RPMI7951 (cell line): ENCODE measurements around the gene MVD. TPM values are rescaled to one million over a fixed set of nuclear protein-coding genes. Genes with fewer than 3 reads are reported as not detected.

Source experiments
- DNase-seq: peaks from one replicate; pipeline ENCODE4 v3.0.0-alpha.2; 2012; ENCODE audit warnings: low read depth
- total RNA-seq: library from RNA; depleted of rRNA; stranded (reverse); fragments of >200 nt; shearing (Covaris generic); gene quantifications from 2 replicates; pipeline ENCODE4 v1.2.3, GENCODE V29; 2014

MVD gene
- total RNA-seq, 1 experiment from 2014 or later = 27.8 TPM

DNA sequence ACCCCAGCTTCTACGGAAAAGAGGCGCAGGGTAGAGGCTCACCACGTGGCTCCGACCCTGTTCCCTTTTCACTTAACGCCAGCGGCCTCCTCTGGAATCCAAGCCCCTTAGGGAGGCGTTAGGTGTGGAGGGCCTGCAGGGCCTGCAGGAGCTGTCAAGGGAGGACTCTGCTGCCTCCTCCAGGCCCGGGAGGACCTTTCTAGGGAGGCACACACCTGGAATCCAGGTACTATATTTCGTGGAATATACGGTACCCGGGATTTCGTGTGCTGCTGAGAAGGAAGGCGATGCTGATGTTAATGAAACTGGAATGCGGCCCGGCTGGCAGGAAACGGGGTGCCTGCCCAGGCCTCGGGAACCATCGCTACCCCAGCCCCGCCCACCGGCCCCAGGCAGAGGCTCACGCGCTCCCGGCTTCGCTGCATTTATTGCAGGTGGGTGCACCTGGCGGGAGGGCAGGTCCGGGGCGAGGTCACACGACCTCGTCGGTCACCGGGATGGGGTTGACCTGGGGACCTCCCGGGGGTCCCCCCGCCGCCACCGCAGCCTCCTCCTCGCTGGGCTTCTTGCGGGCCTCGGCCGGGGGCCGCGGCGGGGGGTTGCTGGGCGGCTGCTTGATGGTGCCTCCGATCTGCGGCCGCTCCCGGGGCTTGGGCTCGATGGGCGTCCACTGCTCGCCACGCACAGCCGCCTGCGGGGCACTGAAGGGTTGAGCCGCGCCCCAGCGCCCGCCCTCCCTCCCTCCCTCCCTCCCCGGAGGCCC, 19.8 kb downstream of the MVD start:
- no peak for DNase-seq

DNA sequence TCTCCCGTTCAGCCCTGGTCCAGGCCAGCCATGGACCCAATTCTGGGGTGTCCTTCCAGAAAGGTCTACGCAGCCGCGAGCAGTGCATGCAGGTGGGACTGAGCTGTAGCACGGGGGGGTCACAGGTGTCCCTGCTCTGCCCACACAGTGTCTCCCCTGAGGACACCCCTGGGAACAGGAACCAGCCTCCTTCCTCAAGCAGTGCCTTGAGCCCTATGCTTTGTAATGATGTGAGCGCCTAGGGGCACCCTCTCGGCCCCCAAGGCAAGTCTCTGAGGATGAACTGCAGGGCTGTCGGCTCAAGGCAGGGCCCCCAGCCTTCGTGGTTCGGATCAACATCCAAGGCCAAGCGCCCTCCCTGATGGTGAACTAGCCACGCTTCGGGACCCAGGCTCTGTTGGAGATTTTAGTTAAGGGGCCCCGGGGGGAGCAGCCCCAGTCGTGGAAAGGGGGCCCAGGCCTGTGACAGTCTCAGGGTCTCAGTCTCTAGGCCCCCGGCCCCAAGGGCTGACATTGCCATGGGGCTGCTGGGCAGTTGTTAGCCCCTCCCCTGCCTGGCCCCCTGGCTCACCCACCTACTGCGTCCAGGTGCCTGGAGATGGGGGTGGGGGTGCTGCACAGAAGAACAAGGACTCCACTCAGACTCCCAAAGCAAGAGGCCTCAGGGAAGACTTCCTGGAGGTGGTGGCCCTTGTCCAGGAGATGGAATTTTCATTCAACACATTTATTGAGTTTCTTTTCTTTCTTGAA, 22.2 kb downstream of the MVD start:
- no peak for DNase-seq

DNA sequence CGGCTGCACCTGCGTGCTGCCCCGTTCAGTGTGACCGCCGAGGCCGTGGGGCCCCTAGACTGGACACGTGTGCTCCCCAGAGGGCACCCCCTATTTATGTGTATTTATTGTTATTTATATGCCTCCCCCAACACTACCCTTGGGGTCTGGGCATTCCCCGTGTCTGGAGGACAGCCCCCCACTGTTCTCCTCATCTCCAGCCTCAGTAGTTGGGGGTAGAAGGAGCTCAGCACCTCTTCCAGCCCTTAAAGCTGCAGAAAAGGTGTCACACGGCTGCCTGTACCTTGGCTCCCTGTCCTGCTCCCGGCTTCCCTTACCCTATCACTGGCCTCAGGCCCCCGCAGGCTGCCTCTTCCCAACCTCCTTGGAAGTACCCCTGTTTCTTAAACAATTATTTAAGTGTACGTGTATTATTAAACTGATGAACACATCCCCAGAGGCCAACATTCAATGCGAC, 22.8 kb downstream of the MVD start:
- no peak for DNase-seq

DNA sequence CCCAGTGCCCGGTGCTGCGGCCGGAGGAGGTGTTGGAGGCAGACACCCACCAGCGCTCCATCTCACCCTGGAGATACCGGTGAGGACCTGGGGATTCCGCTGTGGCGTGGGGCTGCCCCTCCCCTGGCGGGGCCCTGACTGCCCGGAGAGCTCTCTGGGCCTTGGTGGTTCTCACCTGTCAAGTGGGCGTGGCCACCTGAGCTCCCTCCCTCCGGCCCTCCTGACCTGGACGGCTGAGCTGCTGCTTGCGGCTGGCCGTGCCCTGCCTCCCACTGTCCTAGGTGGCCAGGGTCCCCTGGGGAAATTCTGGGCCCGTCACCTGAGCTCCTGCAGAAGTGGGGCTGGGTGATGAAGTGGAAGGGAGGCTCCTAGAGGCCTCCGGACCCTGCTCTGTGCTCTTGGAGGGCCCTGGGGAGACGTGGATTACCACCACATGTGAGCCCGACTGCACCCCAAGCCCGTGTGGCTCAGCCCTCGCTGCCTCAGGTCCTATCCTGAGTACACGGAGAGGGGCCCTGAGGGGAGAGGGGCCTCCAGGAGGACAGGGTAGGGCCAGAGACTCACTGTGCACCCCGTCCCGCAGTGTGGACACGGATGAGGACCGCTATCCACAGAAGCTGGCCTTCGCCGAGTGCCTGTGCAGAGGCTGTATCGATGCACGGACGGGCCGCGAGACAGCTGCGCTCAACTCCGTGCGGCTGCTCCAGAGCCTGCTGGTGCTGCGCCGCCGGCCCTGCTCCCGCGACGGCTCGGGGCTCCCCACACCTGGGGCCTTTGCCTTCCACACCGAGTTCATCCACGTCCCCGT, 23.5 kb downstream of the MVD start:
- no peak for DNase-seq

DNA sequence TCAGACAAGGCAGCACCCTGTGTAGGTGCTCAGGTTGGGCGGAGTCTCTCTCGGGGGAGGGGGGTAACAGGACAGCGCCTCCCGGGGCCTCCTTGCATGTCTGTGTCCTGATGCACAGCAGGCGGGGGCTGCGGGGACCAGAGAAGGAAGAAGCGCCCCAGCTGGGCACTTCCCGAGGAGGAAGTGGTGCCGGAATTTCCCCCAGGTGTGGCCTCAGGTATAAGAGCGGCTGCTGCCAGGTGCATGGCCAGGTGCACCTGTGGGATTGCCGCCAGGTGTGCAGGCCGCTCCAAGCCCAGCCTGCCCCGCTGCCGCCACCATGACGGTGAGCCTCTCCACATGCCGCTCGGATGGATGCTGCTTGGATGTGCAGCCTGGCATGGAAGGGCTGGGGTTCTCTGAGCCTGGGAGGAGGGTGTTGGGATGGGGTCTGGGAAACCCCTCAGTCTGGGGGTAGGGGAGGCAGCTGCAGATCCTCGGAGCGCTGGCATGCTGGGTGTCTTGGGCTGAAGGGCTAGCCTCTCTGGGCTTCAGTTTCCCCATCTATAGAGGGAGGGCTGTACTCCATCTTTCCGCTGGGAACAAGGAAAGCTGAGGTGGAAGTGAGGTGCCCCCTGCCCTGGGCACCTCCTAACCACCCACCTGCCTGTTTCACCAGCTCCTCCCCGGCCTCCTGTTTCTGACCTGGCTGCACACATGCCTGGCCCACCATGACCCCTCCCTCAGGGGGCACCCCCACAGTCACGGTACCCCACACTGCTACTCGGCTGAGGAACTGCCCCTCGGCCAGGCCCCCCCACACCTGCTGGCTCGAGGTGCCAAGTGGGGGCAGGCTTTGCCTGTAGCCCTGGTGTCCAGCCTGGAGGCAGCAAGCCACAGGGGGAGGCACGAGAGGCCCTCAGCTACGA, 24.3 kb downstream of the MVD start, which contains the start of gene IL17C:
Gene IL17C (plus strand): TSS at position 250 of the 908 bp plus-strand sequence. CDS start 70 bp downstream, at position 320.
- DNase-seq = no peak

DNA sequence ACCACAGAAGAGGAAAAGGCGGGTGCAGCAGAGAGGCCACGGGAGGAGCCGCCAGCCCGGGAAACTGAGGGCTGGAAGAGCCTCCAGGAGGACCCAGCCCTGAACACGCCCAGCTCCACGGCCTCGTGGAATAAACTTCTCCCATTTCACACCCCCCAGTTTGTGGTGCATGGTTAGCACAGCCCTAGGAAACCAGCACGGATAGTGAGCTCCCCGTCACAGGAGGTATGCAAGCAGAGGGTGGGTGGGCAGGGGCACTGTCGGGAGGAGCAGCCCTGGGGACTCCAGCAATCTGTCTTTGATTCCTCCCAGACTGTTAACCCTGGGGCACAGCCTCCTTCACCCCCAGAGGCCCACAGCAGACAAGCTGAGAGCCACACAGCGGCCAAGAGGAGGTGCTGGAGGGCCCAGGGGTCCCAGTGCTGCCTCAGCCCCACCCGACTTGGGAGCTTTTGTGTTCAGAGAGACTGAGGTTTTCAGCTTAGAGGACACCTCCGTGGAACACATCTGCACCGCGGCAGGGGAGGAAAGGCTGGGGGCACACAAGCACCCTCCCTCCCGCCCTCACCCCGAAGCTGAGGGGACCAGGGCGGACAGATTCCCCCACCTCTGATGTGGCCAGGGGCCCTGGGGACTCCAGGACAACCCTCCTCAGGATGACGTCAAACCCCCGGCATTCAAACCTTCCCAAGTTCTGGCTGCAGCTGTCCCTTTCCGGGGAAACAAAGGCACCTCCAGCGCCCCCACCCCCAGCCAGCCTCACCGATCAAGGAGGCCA, 26.2 kb downstream of the MVD start:
- no peak for DNase-seq

DNA sequence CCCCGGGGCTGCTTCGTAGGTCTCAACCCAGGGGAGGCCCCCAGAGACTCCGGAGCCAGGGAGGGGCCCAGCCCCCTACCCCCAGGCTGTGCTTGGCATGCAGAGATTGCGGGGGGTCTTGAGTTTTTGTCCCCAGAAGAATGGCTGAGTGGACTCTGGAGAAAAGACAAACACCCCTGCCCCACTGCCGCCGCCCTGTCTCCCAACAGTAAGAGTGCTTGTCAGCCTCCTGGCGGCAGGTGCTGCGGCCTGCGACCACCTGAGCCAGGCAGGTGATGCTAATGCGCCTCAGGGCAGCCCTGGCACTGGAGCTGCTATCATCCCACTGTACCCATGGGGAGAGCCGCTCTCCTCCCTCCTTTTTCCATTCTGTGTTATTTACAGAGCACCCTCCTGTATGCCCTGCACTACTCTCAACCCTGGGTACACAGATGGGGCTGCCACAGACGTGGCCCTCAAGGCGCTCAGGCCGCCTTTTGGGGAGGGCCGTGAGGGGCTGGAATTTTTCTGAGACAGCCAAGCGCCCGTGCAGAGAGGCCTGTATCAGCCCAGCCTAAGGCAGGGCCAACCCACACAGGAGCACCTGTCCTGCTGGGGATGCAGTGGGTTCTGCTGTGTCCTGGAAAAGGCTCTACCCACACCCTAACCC, 27.1 kb downstream of the MVD start:
- DNase-seq = no peak

DNA sequence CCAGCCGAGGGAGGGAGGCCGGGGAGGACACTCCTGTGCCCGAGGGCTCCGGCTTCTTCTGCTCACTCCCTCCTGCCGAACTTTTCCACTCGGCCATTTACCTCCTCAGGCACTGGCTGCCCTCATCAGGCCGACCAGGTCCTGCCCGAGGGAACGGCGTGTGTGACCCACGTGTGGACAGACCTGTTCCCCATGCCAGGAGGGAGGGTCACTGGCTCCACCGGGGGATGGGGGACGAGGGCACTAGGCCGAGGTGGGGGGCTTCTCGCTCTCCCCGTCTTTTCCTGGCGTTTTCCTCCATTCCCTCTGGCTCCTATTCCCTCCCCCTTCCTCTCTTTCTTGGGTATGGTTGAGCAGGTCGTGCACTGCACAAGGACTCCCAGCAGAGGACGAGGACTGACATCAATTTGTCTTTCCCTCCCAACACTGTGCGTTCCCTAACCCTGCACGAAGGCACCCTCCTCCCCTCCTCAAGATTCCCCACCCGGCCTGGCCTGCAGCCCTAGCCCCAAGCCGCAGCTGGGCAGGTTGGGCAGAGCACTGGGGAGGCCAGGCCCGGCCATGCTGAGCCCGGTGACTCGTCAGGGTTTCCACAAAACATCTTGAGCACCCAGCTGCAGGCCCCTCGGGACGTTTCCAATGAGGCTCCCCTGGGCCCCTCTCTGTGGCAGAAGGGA, 27.8 kb downstream of the MVD start:
- DNase-seq = peak; percentile 32

DNA sequence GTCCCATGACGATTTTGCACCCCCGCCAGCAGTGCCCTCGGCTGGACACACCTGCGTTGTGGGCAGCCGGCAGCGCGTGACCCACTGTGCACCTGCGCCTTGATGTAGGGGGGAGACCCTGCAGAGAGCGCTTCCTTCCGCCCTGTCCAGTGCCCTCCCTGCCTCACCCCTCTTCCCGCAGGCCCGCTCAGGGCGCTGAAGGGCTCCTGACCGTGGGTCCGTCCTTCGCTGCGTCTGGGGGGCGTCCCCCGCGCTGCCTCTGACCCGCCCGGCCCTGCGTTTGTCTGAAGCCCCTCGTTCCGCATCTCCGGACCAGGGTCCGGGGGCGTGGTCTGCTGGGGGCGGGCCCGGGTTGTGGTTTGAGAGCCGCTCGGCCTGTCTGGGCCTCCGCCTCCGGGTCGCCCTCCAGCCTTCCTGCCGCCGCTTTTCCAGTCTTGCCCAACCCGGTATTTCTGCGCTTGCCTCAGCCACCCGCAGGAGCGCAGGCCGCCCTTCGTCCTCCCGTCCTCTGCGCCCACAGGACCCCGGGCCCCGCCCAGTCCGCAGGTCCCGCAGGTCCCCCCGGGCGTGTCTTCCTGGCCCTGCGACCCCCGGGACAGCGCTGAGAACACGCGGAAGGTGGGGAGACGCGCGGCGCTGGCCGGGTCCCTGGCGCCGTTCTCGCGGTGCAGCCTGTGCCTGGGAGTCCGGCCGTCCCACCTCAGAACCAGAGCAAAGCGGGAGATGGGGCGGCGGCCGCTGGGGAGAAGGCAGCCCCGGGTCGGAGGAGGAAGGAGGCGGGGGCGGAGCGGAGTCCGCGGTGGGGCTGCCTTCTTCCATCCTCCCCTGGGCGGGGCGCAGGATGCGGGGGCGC, 28.5 kb downstream of the MVD start:
- peak; percentile 69 for DNase-seq

DNA sequence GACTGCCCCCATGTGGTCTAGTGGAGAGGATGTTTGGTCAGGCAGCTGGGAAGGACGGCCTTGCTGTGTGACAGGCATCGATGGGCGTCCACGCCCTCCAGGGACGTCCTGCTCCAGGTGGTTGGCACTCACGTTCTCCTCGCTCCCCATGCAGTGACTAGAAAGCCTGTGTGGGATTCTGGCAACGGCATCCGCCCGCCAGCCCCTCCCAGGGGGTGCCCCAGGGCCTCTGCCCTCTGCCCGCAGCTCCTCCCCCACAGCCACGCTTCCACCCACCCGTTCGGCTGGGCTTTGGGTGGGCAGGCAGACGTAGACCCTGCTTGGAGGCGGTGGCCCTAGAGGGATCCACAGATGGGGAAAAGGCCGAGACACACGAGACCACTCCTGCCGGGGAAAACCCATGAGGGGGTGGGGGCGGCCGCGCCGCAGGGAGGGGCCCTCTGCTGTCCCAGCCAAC, 29.2 kb downstream of the MVD start:
- DNase-seq = peak; percentile 27

DNA sequence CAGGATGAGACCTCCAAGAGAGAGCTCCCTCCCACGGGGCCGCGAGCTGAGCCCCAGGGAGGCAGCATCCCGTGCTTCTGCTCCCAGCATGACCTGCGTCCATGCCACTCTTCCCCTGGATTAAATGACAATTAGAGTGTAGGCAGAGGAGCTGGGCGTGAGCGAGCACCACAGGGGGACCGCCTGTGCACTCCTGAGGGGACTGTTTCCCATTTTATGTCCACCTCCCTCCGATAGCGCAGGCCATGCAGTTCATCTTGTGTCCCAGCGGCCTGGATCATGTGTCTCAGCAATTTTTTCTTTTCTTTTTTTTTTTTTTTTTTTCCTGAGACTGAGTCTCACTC, 30.3 kb downstream of the MVD start:
- DNase-seq = no peak

DNA sequence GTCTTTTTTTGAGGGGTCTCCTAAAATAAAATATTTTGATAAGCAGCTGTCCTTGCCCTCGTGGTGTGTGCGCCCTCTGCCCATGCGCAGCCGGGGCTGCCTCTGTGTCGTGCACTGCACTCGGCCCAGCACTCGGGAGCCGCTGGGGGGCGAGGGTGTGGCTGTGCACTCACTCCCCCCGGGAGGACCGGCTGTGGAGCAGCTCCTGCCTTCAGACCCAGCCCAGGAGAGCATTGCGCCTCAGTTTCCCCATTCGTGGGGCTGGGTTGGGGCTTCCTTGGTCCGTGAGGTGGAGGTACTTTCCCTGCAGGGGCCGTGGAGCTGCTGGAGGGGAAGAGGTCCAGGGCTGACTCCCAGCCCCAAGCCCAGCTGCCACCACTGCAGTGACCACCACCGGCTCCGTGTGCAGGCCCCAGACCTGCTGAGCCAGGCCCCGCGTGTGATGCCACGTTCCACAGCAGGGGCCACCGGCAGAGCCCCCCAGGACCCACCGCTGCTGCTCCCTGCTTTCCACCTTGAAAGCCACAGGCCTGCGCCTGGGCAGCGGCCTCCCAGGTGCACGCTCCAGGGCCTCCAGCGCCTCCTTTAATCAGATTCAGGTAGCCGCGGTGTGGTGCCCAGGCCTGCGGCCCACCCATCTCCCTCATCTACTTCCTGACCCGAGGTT, 30.8 kb downstream of the MVD start:
- no peak for DNase-seq

DNA sequence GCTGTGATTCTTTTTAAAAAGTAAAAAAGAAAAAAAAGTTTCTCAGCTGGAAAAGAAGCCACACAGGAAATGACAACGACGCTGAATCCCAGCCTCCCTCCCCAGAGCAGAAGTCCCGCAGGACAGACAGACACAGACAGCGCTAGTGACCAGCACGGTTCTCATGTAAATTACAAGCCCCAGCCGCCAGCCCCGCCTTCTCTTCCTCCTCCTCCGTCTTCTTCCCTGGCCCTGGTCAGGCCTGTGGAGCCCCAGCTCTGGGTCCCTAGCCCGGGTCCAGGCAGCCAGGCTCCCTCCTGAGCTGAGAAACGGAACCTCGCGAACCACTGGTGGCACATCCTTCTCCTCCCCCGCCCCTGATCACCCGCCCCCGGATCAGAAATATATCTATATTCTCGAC, 31.5 kb downstream of the MVD start:
- no peak for DNase-seq

DNA sequence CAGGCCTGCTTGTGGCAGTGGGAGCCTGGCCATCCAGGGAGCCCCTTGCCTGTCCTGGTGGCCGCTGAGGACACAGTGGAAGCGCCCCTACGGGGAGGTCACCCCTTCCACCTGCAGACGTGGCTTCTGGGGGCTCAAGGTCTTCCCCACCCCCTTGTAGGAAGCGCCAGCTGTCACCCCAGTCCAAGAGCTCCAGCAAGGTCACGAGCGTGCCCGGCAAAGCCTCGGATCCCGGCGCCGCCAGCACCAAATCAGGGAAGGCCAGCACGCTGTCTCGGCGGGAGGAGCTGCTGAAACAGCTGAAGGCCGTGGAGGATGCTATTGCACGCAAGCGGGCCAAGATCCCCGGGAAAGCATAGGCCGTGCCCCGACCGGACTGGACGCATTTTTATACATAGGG, 31.9 kb downstream of the MVD start:
- no peak for DNase-seq

DNA sequence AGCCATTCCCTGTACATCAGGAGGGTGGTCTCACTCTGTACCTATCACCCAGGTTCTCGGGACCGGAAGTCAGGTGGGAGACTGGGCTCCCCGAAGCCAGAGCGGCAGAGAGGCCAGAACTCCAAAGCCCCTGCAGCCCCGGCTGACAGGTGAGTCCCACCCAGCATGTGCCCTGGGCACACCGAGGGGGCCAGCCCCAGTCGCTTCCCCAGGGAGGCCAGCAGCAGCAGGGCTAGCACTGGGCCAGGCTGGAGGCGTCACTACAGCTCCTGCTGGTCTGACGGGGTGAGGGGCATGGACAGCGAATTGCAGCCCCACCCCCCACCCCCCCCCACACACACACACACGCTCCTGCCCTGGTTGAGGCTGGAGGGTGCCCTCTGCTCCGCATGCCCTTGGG, 32.5 kb downstream of the MVD start:
- no peak for DNase-seq

DNA sequence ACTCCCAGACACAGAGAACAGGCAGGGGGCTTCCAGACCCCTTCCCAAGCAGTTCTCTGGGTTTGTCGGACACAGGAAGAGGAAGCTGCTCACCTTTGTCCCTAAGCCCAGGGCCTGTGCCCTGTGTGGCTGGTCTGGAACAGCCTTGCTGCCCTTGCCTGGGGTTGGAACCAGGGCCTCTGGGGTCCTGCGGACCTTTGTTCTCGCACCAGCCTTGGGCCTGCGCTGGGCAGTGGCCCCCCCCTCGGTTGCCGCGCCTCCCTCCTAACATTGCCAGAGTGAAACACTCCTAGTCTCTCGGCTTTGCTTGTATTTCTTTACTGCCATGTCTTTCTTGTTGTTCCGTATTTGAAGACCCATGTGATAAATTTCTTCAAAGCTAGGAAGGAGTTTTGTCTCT, 33.1 kb downstream of the MVD start:
- no peak for DNase-seq

DNA sequence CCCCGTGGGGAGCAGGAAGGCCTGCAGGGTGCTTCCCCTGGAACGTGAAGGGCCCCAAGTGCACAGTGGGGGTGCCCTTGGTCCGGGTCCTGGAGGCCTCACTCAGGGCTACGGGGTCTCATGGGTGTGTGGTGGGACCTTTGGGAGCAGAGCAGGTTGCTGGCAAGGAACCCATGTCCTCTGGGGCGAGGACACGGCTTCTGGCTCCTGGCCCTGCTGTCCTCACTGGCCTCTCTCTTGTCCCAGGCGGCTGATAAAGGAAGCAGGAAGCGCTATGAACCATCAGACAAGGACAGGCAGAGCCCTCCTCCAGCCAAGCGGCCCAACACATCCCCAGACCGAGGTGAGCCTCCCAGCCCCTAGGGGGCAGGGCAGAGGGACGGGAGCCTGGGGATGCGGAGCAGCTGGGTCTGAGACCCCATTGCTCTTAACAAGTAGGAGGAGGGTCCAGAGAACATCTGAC, 34.3 kb downstream of the MVD start:
- DNase-seq = no peak
